DOHH2 (cell line): ENCODE results near the gene ERC2.

Source experiments
- H3F3A ChIP-seq: fragments of 200-600 bp; sonication (generic), shearing (Covaris generic); 2 replicates; pipeline ENCODE4 v1.6.0; 2016; ENCODE audit warnings: antibody characterized with exemption, mild to moderate bottlenecking; ENCODE audit not compliant: control insufficient read depth, insufficient read depth
- H3K27ac ChIP-seq: fragments of 200-600 bp; sonication (generic); 2 replicates; pipeline ENCODE4 v1.5.1; 2014; ENCODE audit warnings: low read depth, mild to moderate bottlenecking, low read length, moderate library complexity
- H3K27me3 ChIP-seq: fragments of 200-600 bp; sonication (generic); 2 replicates; pipeline ENCODE4 v1.6.1; 2014; ENCODE audit warnings: mild to moderate bottlenecking, low read length, mixed read lengths; ENCODE audit not compliant: control insufficient read depth
- H3K36me3 ChIP-seq: fragments of 200-600 bp; sonication (generic); 2 replicates; pipeline ENCODE4 v1.6.1; 2014; ENCODE audit warnings: mild to moderate bottlenecking, low read length, moderate library complexity, mixed read lengths; ENCODE audit not compliant: control insufficient read depth
- H3K4me1 ChIP-seq: fragments of 200-600 bp; sonication (generic); 2 replicates; pipeline ENCODE4 v1.6.1; 2014; ENCODE audit warnings: mild to moderate bottlenecking, low read length, mixed read lengths; ENCODE audit not compliant: control insufficient read depth
- H3K4me2 ChIP-seq: fragments of 200-600 bp; sonication (generic); 2 replicates; pipeline ENCODE4 v1.6.0; 2014; ENCODE audit warnings: mild to moderate bottlenecking, low read length, moderate library complexity
- H3K4me3 ChIP-seq: fragments of 200-600 bp; sonication (generic); 2 replicates; pipeline ENCODE4 v1.5.1; 2014; ENCODE audit warnings: mild to moderate bottlenecking, low read length, mixed read lengths
- H3K79me2 ChIP-seq: fragments of 200-600 bp; sonication (generic); 2 replicates; pipeline ENCODE4 v1.6.1; 2014; ENCODE audit warnings: mild to moderate bottlenecking, low read length, mixed read lengths; ENCODE audit not compliant: control insufficient read depth
- H3K9me2 ChIP-seq: fragments of 200-600 bp; sonication (generic); replicated peaks from 2 replicates; pipeline ENCODE4 v1.6.1; 2014; ENCODE audit warnings: mild to moderate bottlenecking, low read length, mixed read lengths; ENCODE audit not compliant: control insufficient read depth
- H3K9me3 ChIP-seq: fragments of 200-600 bp; sonication (generic); 2 replicates; pipeline ENCODE4 v1.6.1; 2014; ENCODE audit warnings: antibody characterized with exemption, low read length, mixed read lengths; ENCODE audit not compliant: control insufficient read depth, insufficient read depth
- H4K20me1 ChIP-seq: fragments of 200-600 bp; sonication (generic); 2 replicates; pipeline ENCODE4 v1.6.0; 2014; ENCODE audit warnings: low read depth, mild to moderate bottlenecking, antibody characterized with exemption, low read length, moderate library complexity; ENCODE audit not compliant: control insufficient read depth, insufficient read depth
- CTCF ChIP-seq: fragments of 200-600 bp; sonication (generic); IDR thresholded peaks from one replicate; pipeline ENCODE4 v1.5.1; 2014; ENCODE audit warnings: antibody characterized with exemption, mild to moderate bottlenecking, low read depth, low read length; ENCODE audit not compliant: poor library complexity, severe bottlenecking
- EZH2phosphoT487 ChIP-seq: fragments of 200-600 bp; sonication (generic); IDR thresholded peaks from 2 replicates; pipeline ENCODE4 v1.6.1; 2017; ENCODE audit warnings: borderline replicate concordance, mild to moderate bottlenecking, antibody characterized with exemption, low read length, moderate library complexity, mixed read lengths

The ERC2 gene

GRCh38 chr3:55474213-55474632, 994.0 kb downstream of the ERC2 start:
- H4K20me1 ChIP-seq: no peaks in the 10 kb centered on the region
- H3K79me2 ChIP-seq: no peaks in the 10 kb centered on the region
- no peak overlapping the region for H3K27ac ChIP-seq
- no peaks in the 10 kb centered on the region for H3K4me1 ChIP-seq
- TF ChIP-seq EZH2phosphoT487: no peak
- no peak overlapping the region for H3K4me2 ChIP-seq
- no peak overlapping the region for H3K4me3 ChIP-seq
- H3F3A ChIP-seq: no peaks in the 10 kb centered on the region
- H3K27me3 ChIP-seq: no peaks in the 10 kb centered on the region
- H3K9me3 ChIP-seq: no peaks in the 10 kb centered on the region
- H3K36me3 ChIP-seq: no peaks in the 10 kb centered on the region
- H3K9me2 ChIP-seq: no peaks in the 10 kb centered on the region

GRCh38 chr3:55473788-55474187, 994.5 kb downstream of the ERC2 start:
- no peaks in the 10 kb centered on the region for H3K27me3 ChIP-seq
- TF ChIP-seq CTCF (no peak), EZH2phosphoT487 (no peak)
- H3F3A ChIP-seq: no peaks in the 10 kb centered on the region
- no peaks in the 10 kb centered on the region for H3K9me2 ChIP-seq
- no peaks in the 10 kb centered on the region for H3K79me2 ChIP-seq
- no peak overlapping the region for H3K27ac ChIP-seq
- H3K36me3 ChIP-seq: no peaks in the 10 kb centered on the region
- no peaks in the 10 kb centered on the region for H3K4me1 ChIP-seq
- H3K4me3 ChIP-seq: no peak overlapping the region
- H3K4me2 ChIP-seq: no peak overlapping the region
- no peaks in the 10 kb centered on the region for H4K20me1 ChIP-seq
- no peaks in the 10 kb centered on the region for H3K9me3 ChIP-seq

- H3K36me3 ChIP-seq: no peaks in the 10 kb centered on the region
These were observed 996.6 kb downstream of the ERC2 start for GRCh38 chr3:55471522-55472280.

More at GRCh38 chr3:55471522-55472280, 996.6 kb downstream of the ERC2 start:
- no peaks in the 10 kb centered on the region for H3K9me3 ChIP-seq
- no peaks in the 10 kb centered on the region for H3K9me2 ChIP-seq
- no peaks in the 10 kb centered on the region for H4K20me1 ChIP-seq
- TF ChIP-seq CTCF (no peak), EZH2phosphoT487 (no peak)
- no peaks in the 10 kb centered on the region for H3F3A ChIP-seq
- no peaks in the 10 kb centered on the region for H3K79me2 ChIP-seq
- H3K4me1 ChIP-seq: no peaks in the 10 kb centered on the region
- no peak overlapping the region for H3K27ac ChIP-seq
- H3K27me3 ChIP-seq: no peaks in the 10 kb centered on the region
- H3K4me2 ChIP-seq: no peak overlapping the region
- H3K4me3 ChIP-seq: no peak overlapping the region
